ENCODE measurements around the gene KIF3C. TPM values are rescaled to one million over a fixed set of nuclear protein-coding genes. Genes with fewer than 3 reads are reported as not detected.

KIF3C gene
- total RNA-seq, 2 experiments from 2014 or later, result 5.2 to 5.3 TPM

Other genes with a start within 250 kb of the KIF3C start
- 10 to 100 TPM; 36.8 to 46.4 TPM for gene ASXL2, start 104.0 kb downstream of the KIF3C start, total RNA-seq
- gene RAB10, start 51.6 kb upstream of the KIF3C start, total RNA-seq, result 100 to 1,000 TPM; 103 to 160 TPM
- 1 to 10 TPM; 3.2 to 5.7 TPM for gene GAREM2, start 190.6 kb upstream of the KIF3C start, total RNA-seq